Skeletal muscle tissue (tissue), 4 donors: ENCODE data around the gene CDH22. TPM values are rescaled to one million over a fixed set of nuclear protein-coding genes. Genes with fewer than 3 reads are reported as not detected.

Experiments
- H3K27ac ChIP-seq: one replicate; pipeline ENCODE4 v1.7.0; 2013; ENCODE audit warnings: mild to moderate bottlenecking, low read depth, low read length, inconsistent platforms
- H3K27me3 ChIP-seq, 3 donors: one replicate each; pipeline ENCODE4 v1.7.0; 2013; ENCODE audit warnings: low read length in 3 of 3; ENCODE audit not compliant: control insufficient read depth in 3 of 3, insufficient read depth in 3 of 3
- H3K36me3 ChIP-seq, 3 donors: one replicate each; pipeline ENCODE4 v1.7.0; 2013; ENCODE audit warnings: low read length in 3 of 3; ENCODE audit not compliant: control insufficient read depth in 3 of 3, insufficient read depth in 3 of 3
- H3K4me1 ChIP-seq, 3 donors: one replicate each; pipeline ENCODE4 v1.7.0; 2013; ENCODE audit warnings: low read length in 3 of 3, mild to moderate bottlenecking in 3 of 3; ENCODE audit not compliant: control insufficient read depth in 3 of 3, insufficient read depth in 3 of 3
- H3K4me3 ChIP-seq, 3 donors: one replicate each; pipeline ENCODE4 v1.7.0; 2013; ENCODE audit warnings: low read length in 3 of 3
- H3K9ac ChIP-seq, 3 donors: one replicate each; pipeline ENCODE4 v1.7.0; 2013; ENCODE audit warnings: low read length in 3 of 3, mild to moderate bottlenecking in 3 of 3, moderate library complexity in 2 of 3, low read depth in 1 of 3
- H3K9me3 ChIP-seq, 3 donors: one replicate each; pipeline ENCODE4 v1.7.0; 2013; ENCODE audit warnings: low read length in 3 of 3; ENCODE audit not compliant: control insufficient read depth in 3 of 3
- total RNA-seq: library from RNA; depleted of rRNA; stranded (reverse); fragments of >200 nt; gene quantifications from one replicate; pipeline ENCODE4 v1.2.3, GENCODE V29; 2014
- donor health status: Osteomylitis.

Gene CDH22
- total RNA-seq, 1 donor from 2014 or later, result 0.52 TPM

GRCh38 chr20:46148313-46149208 is 159.7 kb downstream of the CDH22 start:
- Histone ChIP-seq H3K27me3 (peaks cover under 1 to 37% (median 12%) of the 10 kb centered on the region in 3 donors), H3K9me3 (no peaks in the 10 kb centered on the region), H3K4me3 (no peak overlapping the region)

GRCh38 chr20:46145713-46146112 is 162.6 kb downstream of the CDH22 start:
- Histone ChIP-seq H3K27ac (no peak overlapping the region), H3K36me3 (no peaks in the 10 kb centered on the region), H3K9me3 (no peaks in the 10 kb centered on the region), H3K27me3 (peaks cover 5 to 32% (median 15%) of the 10 kb centered on the region in 3 donors), H3K9ac (no peak overlapping the region), H3K4me3 (no peak overlapping the region), H3K4me1 (no peaks in the 10 kb centered on the region)

More at GRCh38 chr20:46148313-46149208, 159.7 kb downstream of the CDH22 start:
- no peaks in the 10 kb centered on the region for H3K36me3 ChIP-seq
- H3K4me1 ChIP-seq, result no peaks in the 10 kb centered on the region
- H3K27ac ChIP-seq, result no peak overlapping the region
- H3K9ac ChIP-seq, result no peak overlapping the region

GRCh38 chr20:46144432-46145025 is 163.8 kb downstream of the CDH22 start:
- Histone ChIP-seq H3K27me3 (peaks cover 10 to 42% (median 26%) of the 10 kb centered on the region in 3 donors), H3K36me3 (no peaks in the 10 kb centered on the region), H3K9me3 (no peaks in the 10 kb centered on the region), H3K27ac (no peak overlapping the region), H3K4me1 (no peaks in the 10 kb centered on the region), H3K9ac (no peak overlapping the region), H3K4me3 (no peak overlapping the region)

DNA sequence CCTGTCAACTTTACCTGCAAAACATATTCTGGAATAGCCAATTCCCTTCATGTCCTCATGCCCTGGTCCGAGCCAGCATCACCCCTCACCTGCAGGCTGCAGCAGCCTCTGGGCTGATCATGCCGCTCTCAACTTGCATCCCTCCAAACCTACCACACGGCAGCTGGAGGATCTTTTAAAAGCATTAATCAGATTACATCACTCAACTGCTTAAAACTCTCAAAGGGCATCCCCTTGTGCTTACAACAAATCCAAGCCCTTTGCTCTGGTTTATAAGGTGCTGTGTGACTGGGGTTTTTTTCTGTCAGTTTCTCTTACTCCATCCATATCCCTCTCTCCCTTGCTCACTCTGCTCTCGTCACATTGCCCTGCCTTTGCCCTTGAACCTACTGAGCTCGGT is 166.2 kb downstream of the CDH22 start:
- H3K36me3 ChIP-seq, result no peaks in the 10 kb centered on the region
- H3K9ac ChIP-seq, result no peak overlapping the region
- no peak overlapping the region for H3K27ac ChIP-seq
- H3K4me3 ChIP-seq, result no peak overlapping the region
- H3K4me1 ChIP-seq, result no peaks in the 10 kb centered on the region
- H3K9me3 ChIP-seq, result no peaks in the 10 kb centered on the region
- H3K27me3 ChIP-seq, result peaks cover 16 to 57% (median 44%) of the 10 kb centered on the region in 3 donors

DNA sequence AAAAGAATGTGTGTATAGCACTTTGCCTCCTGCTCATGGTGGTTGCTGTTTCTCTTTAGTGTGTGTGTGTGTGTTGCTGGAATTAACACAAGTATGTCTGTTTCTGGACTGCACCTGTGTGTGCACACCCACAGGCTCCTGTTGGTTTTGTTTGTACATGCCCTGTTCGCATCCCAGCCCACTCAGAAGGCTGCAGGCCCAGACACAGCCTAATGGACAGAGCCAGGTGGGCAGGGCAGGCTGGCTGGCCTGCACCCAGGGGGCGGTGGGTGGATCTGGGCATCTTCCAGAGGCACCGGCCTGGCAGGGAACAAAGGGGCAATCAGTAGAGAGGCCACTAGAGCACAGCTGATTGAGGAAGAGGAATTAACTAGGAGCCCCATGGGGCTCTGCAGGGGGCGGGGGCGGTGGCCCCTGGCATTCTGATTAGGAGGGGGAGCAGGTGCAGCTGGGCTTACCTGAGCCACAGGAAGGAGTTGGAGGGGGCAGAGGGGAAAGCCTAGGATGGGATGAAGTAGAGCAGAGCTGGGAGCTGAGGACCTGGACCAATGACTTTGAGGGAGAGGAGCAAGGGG is 168.3 kb downstream of the CDH22 start:
- Histone ChIP-seq H3K4me1 (no peaks in the 10 kb centered on the region), H3K9ac (no peak overlapping the region), H3K4me3 (no peak overlapping the region), H3K9me3 (no peaks in the 10 kb centered on the region), H3K36me3 (no peaks in the 10 kb centered on the region), H3K27ac (no peak overlapping the region), H3K27me3 (peaks cover 19 to 65% (median 44%) of the 10 kb centered on the region in 3 donors)

DNA sequence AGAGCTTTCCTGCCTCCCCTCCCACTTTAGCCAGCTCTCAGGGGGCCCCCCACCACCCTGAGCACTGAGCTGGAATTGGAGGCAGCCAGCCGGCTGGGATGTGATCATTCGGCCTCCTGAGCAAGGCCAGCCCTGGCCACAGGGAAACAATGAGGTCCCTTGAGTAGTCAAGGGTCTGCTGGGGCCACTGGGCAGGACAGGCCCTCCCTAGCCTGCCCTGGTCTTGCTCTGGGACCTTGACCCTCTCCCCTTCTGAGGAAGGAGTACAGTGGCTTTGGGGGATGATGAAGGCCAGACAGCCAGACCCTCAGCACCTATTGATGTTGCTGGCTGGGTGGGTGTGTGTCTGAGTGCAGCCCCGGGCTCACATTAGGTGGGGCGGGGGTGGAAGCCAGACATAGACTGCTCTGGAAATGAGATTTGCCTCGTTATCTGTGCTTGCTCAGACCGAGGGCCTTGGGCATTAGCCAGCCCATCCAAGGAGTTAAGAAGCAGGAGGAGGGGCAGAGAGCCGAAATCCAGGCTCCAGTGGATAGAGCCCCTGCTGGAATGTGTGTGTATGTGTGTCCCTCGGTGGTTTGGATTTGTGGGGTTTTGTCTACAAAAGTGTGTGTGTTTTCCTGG is 168.9 kb downstream of the CDH22 start:
- H3K4me1 ChIP-seq, result no peaks in the 10 kb centered on the region
- H3K4me3 ChIP-seq, result no peak overlapping the region
- no peak overlapping the region for H3K9ac ChIP-seq
- H3K9me3 ChIP-seq, result no peaks in the 10 kb centered on the region
- H3K36me3 ChIP-seq, result no peaks in the 10 kb centered on the region
- no peak overlapping the region for H3K27ac ChIP-seq
- H3K27me3 ChIP-seq, result peaks cover 19 to 67% (median 44%) of the 10 kb centered on the region in 3 donors

- H3K4me1 ChIP-seq, result peaks cover 0 to 3% (median 2%) of the 10 kb centered on the region in 3 donors
- no peaks in the 10 kb centered on the region for H3K36me3 ChIP-seq
- no peak overlapping the region for H3K27ac ChIP-seq
- no peaks in the 10 kb centered on the region for H3K9me3 ChIP-seq
- peaks cover 19 to 65% (median 47%) of the 10 kb centered on the region in 3 donors for H3K27me3 ChIP-seq
- no peak overlapping the region for H3K9ac ChIP-seq
- H3K4me3 ChIP-seq, result no peak overlapping the region
These were observed 170.5 kb downstream of the CDH22 start for GRCh38 chr20:46137816-46138215.

GRCh38 chr20:46135856-46136633 is 172.3 kb downstream of the CDH22 start:
- Histone ChIP-seq H3K36me3 (no peaks in the 10 kb centered on the region), H3K9ac (no peak overlapping the region), H3K4me1 (peaks cover 0 to 12% (median 3%) of the 10 kb centered on the region in 3 donors), H3K4me3 (no peak overlapping the region), H3K27me3 (peaks cover 22 to 52% (median 48%) of the 10 kb centered on the region in 3 donors), H3K27ac (no peak overlapping the region), H3K9me3 (no peaks in the 10 kb centered on the region)

DNA sequence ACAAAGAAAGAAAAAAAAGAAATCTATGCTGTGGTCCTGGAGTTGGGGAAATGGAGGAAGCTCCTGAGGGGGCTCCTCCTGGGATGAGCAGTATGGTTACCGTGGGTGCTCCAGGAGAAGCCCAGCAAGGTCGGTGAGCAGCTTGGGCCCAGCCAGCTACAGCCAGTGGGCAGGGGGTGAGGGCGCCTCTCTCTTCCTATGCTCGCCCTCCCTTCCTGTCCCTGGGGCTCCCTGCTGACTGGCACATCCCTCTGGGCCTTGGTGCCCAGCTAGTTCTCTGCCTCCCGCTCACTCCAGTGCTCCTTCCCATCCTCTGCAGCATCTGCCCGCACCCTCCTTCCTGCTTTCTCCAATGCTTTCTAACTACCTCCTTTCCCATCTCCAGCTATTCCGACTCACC is 173.6 kb downstream of the CDH22 start:
- Histone ChIP-seq H3K27ac (no peak overlapping the region), H3K4me3 (no peak overlapping the region), H3K27me3 (peaks cover 13 to 50% (median 41%) of the 10 kb centered on the region in 3 donors), H3K9me3 (no peaks in the 10 kb centered on the region), H3K36me3 (no peaks in the 10 kb centered on the region), H3K9ac (no peak overlapping the region), H3K4me1 (peaks cover 6 to 21% (median 10%) of the 10 kb centered on the region in 3 donors)
